Daoy (cell line): ENCODE results near the gene C2orf80. TPM values are rescaled to one million over a fixed set of nuclear protein-coding genes. Genes with fewer than 3 reads are reported as not detected.
"Not testable (repeated sequence)": the region's sequence is repeated elsewhere in the genome, so short reads cannot be mapped to it uniquely, and the experiment has no call there.

Experiments used
- DNase-seq: peaks from one replicate; pipeline ENCODE4 v3.0.0-alpha.2; 2015; ENCODE audit warnings: low read depth
- total RNA-seq: library from RNA; depleted of rRNA; stranded (reverse); fragments of >200 nt; shearing (Covaris generic); gene quantifications from 2 replicates; pipeline ENCODE4 v1.2.3, GENCODE V29; 2014; rRNA removed

C2orf80 gene
- not detected in 2 replicates for total RNA-seq

DNA sequence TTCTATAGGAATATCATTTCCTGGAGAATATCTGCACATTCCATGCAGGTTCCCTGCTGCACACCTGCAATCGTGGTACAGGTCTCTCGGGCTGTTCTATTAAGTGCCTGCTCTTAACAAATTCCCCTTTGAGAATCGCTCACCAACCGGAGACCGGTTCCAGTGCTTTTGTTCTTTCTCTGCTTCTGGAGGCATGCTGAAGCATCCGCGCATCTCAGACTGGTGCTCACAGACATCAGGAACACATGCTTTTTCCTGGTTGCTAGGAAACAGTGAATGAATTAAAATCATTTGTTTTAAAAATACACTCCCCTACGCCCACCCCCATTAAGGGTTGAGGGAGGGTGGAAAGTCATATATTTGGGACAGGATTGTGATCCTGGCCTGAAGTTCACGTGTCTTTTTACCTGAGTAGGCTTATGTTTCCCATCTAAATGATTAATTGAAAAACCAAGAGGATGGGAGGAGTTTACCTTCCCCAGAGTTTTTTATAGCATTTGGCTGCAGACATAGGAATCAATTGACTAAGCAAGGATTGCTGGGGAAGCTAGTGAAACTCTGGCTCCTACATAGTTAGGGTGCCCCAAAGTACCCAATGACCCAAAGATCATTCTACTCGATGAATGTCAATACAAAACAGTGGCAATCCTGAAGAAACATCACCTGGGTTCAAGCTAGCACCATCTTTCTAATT is at the start of gene C2orf80:
Gene C2orf80, minus strand, starts transcription at position 221 of the 694 bp plus-strand sequence. CDS start 3,044 bp downstream, outside the sequence.
- no peak for DNase-seq

DNA sequence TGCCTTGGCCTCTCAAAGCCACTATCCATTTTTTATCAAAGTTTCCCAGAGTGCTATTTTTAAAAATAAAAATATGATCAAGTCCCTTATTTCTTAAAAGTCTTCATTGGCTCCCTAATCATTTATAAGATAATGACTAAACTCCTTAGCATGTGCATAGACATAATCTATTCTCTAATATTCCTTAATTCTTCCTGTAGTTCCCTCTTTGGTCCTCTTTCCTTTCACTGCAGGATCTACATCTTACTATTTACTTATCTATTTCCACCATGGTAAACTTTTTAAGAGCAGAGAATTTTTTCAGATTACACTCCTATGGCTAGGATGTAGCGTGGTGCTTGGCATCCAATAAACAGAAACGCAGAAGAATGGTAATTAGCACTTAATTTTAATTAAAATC is 46.0 kb upstream of the C2orf80 start:
- no peak for DNase-seq

DNA sequence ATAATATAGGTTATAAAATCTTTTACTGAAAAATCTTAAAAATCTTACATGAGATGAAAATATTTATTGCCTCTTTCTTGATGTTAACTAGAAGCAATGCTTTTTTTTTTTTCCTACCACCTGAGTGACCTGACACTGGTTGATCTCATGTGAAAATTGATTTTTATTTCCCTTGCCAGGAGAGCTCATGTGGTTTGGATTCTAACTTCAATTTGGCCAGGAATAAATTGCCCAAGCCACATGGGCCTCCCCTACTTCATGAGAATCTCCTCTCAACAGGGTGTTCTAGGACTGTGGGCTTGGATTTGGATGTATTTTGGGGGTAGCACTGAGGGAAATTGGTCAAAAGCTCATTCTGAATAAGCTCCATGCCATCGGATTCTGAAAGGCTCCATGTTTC is 45.0 kb upstream of the C2orf80 start:
- DNase-seq, result no peak

DNA sequence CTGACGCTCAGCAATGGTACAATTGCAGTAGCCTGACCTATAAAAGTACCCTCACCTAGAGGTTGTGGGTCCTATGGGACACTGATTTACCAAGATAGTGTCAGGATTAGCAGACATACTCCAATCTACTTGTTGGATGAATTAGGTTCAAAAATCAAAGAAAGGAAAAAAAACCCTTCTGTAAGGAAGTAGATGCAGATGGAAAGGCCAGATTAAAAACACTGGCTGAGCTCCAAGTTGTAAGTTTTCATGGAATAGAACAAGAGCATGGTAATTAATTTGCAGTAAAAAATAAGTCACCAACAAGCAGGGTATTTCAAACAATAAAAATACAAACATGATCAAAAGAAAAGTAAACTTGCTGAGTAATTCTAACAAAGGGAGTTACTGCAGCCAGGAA is 38.6 kb upstream of the C2orf80 start:
- DNase-seq, result no peak

DNA sequence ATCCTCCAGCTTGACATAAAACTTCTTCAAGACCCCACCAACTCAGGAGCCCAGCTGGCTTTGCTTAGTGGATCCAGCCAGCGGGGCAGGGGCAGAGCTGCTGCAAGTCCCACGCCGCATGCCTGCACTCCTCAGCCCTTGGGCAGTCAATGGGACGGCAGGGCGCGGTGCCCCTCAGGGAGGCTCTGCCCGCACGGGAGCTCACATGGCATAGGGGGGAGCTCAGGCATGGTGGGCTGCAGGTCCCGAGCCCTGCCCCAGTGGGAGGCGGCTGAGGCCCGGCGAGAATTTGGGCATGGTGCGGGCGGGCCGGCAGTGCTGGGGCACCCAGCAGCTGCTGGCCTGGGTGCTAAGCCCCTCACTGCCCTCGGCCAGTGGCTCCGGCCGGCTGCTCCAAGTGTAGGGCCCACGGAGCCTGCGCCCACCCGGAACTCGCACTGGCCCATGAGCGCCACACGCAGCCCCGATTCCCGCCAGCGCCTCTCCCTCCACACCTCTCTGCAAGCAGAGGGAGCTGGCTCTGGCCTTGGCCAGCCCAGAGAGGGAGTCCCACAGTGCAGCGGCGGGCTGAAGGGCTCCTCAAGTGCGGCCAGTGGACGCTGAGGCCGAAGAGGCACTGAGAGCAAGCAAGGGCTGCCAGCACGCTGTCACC is 37.9 kb upstream of the C2orf80 start:
- no peak for DNase-seq

DNA sequence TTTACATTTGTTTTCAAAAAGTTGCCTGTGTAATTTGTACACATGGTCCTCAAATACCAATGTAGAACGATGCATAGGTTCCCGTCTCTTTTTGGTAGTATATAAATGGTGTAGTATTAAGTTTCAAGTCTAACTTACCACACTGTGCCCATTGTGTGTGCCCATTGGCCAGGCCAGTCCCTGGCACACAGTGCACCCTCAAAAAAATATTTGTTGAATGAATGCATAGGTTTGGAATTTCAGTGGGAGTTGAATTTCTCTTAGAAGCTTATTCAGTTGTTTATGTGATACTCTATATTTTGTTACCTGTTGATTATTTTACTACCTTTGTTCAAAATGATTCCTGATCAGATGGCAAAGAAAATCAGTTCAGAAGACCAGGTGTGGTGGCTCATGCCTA is 35.0 kb upstream of the C2orf80 start:
- peak; percentile 25 for DNase-seq

DNA sequence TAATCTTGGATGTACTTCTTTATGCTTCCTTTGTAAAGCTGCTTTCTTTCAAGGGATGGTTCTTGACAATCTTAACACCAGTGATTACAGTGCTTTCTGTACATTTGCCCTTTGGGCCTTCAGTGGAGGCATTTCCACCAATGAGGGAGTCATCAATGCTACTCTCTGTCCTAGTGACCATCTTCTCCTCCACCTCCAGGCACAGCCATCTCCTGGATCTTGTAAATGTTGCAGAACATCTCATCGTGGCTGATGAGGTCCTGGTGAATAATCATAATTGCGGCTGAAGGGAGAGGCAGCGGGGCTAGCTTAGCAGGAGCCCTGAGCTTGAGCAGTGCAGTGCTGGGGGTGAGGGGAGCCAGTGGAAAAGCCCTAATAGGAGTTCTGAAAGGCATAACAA is 32.5 kb upstream of the C2orf80 start:
- DNase-seq, result peak; percentile 59

DNA sequence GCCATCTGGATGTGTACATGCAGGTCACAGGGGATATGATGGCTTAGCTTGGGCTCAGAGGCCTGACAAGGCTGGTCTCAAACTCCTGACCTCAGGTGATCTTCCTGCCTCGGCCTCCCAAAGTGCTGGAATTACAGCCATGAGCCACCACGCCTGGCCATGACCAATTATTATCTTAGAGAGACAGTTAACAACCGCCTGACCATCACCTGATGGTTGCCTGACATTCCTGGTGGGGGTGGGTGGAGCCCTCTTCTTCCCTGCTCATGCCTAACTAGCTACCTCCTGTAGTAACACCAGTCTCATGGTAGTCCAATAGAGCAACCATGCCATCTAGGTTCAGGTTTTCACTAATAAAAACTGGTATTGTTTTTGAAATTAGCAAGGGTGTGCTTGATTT is 32.0 kb upstream of the C2orf80 start:
- DNase-seq, result not testable (repeated sequence)

DNA sequence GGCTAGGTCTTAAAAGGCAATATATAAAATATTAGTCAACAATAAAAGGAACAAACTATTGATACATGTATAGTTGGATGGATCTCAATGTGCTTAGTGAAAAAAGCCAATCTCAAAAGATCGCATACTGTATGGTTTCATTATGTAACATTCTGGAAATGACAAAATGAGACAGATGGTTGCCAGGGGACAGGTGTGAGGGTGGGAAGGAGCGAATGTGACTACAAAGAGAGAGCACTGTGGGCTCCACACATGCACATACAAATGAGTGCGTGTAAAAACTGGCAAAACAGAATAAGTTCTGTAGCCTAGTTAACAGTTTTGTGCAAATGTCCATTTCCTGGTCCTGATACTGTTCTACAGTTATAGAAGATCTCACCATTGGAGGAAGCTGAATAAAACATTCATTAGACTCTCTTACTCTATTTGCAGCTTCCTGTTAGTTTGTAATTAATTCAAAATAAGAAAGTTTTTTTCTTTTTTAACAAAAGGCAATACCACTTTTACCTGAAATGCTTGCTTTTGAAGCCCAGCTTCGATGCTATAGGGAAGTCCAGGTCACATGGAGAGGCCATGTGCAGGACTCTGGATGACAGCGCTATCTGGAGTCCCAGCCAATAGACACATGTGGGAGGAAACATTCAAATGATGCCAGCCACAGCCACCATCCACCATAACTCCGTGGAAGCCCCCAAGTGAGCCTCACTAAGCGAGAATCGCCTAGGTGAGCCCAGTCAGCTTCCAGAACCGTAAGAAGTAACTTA is 21.0 kb upstream of the C2orf80 start:
- DNase-seq, result no peak

DNA sequence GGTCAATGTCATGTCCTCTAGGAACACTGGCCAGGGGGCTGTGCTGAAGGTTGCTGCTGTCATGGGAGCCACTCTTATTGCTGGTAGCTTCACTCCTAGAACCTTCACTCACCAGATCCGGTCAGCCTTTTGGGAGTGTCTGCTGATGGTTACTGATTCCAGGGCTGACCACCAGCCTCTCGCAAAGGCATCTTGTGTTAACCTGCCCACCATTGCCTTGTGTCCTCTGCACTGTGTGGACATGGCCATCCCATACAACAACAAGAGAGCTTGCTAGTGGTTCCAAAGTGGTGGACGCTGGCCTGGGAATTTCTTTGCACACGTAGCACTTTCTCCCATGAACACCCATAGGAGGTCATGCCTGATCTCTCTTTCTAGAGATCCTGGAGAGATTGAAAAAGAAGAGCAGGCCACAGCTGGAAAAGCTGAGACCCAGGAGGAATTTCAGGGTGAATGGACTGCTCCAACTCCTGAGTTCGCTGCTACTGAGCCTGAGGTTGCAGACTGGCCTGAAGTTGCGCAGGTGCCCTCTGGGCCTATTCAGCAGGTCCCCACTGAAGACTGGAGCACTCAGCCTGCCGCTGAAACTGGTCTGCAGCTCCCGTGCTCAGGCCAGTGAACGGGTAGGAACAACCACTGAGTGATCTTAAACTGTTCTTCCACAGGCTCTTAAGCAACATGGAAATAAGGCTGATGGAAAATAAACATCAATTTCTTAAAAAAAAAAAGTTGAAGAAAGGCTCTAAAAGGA is 18.7 kb upstream of the C2orf80 start:
- no peak for DNase-seq

DNA sequence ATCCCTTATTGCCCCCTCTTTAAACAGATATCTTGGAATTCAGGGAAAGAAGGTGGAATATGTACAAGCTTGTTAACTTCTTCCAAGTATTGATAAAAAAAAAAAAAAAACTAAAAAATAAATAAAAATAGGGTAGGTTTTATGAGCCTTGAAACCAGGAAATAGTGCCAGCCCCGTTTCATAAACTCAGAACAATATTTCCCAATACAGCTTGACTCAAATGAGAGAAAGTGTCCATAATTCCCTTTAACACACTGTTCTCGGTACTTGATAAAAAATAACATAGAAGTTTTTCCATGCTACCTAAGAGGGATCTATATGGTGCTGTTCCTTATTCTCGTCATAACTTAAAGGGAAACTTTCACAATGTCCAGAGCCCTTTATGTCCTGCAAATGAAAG is 17.9 kb upstream of the C2orf80 start:
- DNase-seq, result no peak

DNA sequence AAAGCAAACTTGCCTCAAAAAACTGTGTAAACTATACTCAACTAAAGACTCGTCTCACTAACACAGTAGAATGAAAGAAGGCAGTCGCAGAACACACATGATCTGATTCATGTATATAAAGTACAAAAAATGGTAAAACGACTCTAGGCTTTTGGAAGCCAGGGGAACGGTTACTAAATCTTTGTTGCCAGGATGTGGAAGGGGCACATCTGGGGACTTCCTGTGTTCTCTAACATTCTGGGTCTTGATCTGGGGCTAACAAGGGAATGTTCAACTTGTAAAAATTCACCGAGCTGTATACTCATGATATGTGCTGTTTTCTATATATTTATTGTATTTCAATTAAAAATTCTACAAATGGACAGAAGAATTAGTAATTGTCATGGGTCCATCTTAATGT is 14.3 kb upstream of the C2orf80 start:
- no peak for DNase-seq

DNA sequence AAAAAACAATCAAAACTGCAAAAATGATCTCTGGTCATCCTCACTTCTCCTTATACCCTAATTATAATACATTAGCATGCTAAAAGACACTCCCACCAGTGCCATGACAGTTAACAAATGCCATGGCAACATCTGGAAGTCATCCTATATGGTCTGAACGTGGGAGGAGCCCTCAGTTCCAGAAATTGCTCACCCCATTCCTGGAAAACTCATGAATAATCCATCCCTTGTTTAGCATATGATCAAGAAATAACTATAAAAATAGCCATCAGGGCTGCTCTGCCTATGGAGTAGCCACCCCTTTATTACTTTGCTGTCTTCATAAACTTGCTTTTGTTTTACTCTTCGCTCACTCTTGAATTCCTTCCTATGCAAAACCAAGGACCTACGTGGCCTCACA is 5.7 kb upstream of the C2orf80 start:
- DNase-seq, result no peak

DNA sequence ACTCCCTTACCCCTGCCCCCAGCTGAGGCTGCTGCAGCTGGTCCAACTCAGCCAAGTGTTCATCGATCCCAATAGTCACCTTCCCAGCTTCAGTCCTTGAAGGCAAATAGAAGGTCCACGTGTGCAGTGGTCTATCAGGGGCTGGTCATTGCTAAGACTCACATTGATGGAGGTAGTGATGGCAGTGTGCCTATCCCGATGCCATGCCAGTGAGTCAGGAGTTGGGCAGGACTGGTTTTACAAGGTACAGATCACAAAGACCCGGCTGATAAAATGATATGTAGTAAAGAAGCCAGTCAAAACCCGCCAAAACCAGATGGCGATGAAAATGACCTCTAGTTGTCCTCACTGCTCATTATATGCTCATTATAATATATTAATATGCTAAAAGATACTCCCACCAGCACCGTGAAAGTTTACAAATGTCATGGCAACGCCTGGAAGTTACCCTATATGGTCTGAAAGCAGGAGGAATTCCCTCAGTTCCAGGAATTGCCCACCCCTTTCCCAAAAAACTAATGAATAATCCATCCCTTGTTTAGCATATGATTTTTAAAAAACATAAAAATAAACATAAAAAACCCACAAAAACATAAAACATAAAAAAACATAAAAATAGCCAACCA is 2.9 kb upstream of the C2orf80 start:
- DNase-seq, result no peak

DNA sequence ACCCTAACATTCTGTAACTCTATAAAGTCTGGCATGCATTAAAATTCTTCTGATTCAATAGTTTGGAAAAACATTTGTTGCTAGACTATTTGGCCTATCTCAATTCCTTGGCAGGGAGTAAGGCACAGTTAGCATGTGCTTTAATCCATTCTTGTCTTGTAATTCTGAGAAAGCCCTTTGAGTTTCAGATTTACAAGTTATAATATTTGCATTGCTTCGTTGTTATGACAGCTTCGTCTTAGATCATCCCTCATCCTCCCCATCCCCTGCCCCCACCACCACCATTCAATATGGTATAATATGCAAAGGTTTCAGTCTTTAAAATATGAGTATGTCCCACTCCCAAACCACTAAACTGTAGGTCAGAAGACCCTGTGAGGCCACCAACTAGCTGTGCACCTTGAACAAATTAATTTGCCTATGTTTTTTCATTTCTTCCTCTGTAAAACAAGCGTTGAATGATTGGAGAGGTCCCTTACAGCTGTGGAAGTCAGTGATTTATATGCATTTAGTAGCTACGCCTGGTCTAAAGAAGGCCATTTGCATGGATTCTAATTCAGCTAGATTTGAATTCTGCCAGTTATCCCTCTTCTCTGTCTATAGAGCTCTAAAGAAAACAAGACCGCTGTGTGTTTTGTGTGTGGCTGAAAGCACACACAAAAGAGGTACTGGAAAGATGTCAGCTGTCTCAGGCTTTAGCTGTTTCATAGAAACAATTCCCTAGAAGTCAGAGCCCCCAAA is 591 bp downstream of the C2orf80 start:
- DNase-seq, result no peak

DNA sequence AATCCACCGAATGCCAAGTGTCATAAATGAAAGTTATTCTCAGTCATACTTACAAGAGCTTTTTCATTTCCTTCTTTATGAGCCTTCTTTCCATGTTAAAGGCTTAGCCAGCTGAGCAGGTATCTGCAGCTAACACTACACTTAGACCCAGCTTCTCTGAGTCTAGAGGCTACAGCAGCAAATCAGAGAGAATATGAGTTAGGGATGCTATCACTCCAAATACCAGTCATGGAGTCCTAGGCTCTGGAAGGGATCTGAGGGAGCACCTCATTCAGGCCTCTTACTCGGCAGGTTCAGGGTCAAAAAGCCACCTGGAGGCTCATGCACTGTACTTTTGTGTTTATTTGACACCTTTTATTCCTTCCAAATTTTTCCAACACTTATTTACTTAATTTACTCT is 2.9 kb downstream of the C2orf80 start:
- no peak for DNase-seq

DNA sequence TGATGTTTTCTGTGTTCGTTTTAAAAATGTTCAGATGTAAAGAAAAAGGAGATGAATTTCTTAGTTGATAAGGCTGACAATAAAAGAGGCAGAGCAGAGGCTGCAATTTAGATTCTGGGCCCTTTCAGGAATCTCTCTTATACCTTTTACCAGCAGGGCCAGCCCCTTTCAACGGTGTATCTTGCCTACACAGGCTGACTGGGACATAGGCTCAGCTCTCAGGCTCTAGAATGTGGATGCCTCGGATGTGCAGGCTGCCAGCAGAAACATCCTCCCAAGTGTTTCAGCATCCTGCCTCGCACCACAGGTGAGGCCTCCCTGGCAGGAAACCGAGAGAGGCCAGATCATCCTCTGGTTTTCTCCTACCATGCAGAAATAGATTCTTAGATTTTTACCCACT is 3.4 kb downstream of the C2orf80 start:
- DNase-seq, result no peak

DNA sequence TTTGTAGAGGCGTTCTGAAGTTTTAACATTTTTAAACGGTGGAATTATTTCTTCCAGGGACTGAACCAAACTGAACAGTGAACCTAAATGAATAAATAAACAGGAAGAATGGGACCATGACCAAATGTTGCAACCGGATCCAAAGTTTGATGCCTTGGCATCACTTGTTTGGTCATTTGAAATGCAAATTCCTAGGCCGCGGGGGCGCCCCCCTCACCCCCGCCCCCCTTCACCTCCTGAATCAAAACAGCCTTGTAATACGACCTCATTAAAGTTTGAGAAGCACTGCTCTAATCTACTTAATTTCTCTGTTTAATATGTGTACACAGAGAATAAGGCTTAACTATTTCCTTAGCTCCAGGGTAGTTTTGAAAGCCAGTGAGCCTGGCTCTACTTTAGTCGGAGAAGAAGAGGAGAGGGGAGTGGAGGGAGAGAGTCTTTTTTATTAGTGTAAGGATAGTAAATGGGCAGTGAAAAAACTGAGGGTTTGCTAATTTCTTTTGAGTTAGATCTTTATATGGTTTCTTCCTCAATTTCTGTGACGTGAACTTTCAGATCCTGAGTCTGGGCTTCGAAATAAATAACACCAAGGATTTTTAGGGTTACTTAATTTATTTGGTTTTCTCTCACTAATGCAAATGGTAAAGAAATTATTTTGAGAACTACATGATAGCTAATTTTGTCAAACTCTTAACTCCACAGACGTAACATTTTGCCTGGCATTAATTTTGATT is 5.7 kb downstream of the C2orf80 start:
- no peak for DNase-seq

DNA sequence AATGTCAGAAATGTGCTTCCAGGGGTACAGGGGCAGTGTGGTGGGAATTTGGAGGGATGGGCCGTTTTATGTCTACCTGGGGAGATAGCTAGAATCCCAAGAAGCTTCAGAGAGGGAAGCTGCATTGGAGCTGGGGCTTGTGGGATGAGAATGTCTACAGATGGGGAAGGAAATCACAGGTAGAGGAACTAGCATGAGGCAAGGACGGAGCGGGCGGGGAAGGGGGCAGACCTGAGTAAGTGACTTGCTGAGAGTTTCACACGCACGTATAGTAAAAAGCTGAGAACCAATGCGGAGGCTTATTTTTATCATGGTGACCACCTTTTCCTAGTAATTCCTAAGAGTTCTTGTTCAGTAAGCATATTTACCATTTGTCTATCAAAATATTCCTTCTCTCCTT is 6.3 kb downstream of the C2orf80 start:
- DNase-seq, result no peak

DNA sequence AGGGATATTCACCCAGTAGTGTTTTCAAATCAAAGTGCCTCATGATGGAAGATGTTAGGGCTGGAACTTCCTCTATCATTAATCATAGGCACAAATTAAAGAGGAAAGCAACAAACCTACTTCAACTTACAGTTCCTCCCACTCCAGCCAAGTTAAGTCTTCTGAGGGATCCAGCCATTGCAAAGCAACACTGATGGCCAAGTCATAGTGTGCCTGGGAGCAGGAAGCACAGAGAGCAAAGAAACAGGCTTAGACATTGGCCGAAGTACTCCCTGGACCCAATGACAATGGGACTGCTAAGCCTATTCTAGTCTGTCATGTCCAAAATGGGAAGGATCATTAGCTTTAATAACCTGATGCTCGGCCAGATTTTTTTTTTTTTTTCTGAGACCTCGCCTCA is 7.0 kb downstream of the C2orf80 start:
- no peak for DNase-seq
